Retina (tissue), 1 donor: ENCODE results near the gene EGFLAM.
"Not testable (repeated sequence)": the region's sequence is repeated elsewhere in the genome, so short reads cannot be mapped to it uniquely, and the experiment has no call there.

Experiments
- DNase-seq: peaks from one replicate; pipeline ENCODE4 v3.0.0-alpha.2; 2016

Gene EGFLAM

GRCh38 chr5:38331831-38332230 is 73.5 kb downstream of the EGFLAM start:
- DNase-seq, result no peak

- DNase-seq, result not testable (repeated sequence)
These were observed 74.8 kb downstream of the EGFLAM start for GRCh38 chr5:38333181-38333580.

GRCh38 chr5:38338455-38338854 is 80.1 kb downstream of the EGFLAM start:
- DNase-seq, result peak; percentile 6

- DNase-seq, result no peak
These were observed 81.1 kb downstream of the EGFLAM start for GRCh38 chr5:38339446-38339845.

- no peak for DNase-seq
These were observed 82.7 kb downstream of the EGFLAM start for GRCh38 chr5:38341056-38341455.

GRCh38 chr5:38341641-38342040 is 83.3 kb downstream of the EGFLAM start:
- DNase-seq, result no peak

- no peak for DNase-seq
These were observed 83.9 kb downstream of the EGFLAM start for GRCh38 chr5:38342261-38342660.

GRCh38 chr5:38344891-38345290 is 86.5 kb downstream of the EGFLAM start:
- DNase-seq, result no peak

- DNase-seq, result no peak
These were observed 88.2 kb downstream of the EGFLAM start for GRCh38 chr5:38346593-38346992.

GRCh38 chr5:38347040-38347763 is 88.8 kb downstream of the EGFLAM start:
- DNase-seq, result no peak

GRCh38 chr5:38347896-38348295 is 89.5 kb downstream of the EGFLAM start:
- DNase-seq, result no peak

- DNase-seq, result no peak
These were observed 102.1 kb downstream of the EGFLAM start for GRCh38 chr5:38360323-38361061.

GRCh38 chr5:38362713-38363112 is 104.4 kb downstream of the EGFLAM start:
- DNase-seq, result no peak

GRCh38 chr5:38364825-38365224 is 106.5 kb downstream of the EGFLAM start:
- no peak for DNase-seq

- no peak for DNase-seq
These were observed 109.1 kb downstream of the EGFLAM start for GRCh38 chr5:38367410-38367809.

GRCh38 chr5:38367966-38368365 is 109.6 kb downstream of the EGFLAM start:
- no peak for DNase-seq

GRCh38 chr5:38369692-38370091 is 111.3 kb downstream of the EGFLAM start:
- DNase-seq, result no peak

GRCh38 chr5:38370358-38371100 is 112.2 kb downstream of the EGFLAM start:
- no peak for DNase-seq

- no peak for DNase-seq
These were observed 113.2 kb downstream of the EGFLAM start for GRCh38 chr5:38371596-38371995.

GRCh38 chr5:38373743-38374142 is 115.4 kb downstream of the EGFLAM start:
- DNase-seq, result no peak

GRCh38 chr5:38375423-38375822 is 117.1 kb downstream of the EGFLAM start:
- no peak for DNase-seq

- DNase-seq, result no peak
These were observed 118.0 kb downstream of the EGFLAM start for GRCh38 chr5:38376404-38376803.

GRCh38 chr5:38378579-38378978 is 120.2 kb downstream of the EGFLAM start:
- DNase-seq, result no peak
